K562 (cell line): ENCODE results near the gene NISCH. TPM values are rescaled to one million over a fixed set of nuclear protein-coding genes. Genes with fewer than 3 reads are reported as not detected.

Experiments
- ATAC-seq: fragments of 200-7000 bp; cut with Tn5 transposase; 3 replicates; pipeline ENCODE4 v1.9.1; 2020; ENCODE audit warnings: moderate library complexity
- BruUV-seq: library from RNA; stranded (reverse); fragments of 400-500 nt; replicated peaks from 2 replicates; lab custom pipeline; 2021; lab: Mats Ljungman, UMichigan
- CTCF ChIA-PET: fragments of 300-600 bp; formaldehyde crosslinking; extraction: SDS; loops from one replicate; lab custom pipeline; 2021; ENCODE audit warnings: low intra/inter-chr PET ratio; lab: Yijun Ruan, JAX
- POLR2A ChIA-PET: fragments of 300-600, 350-650 bp; sonication (Branson Sonifier 250); formaldehyde crosslinking; extraction: SDS; loops from one replicate; lab custom pipeline; 2021; ENCODE audit warnings: antibody characterized with exemption, inconsistent platforms; lab: Yijun Ruan, JAX
- DNase-seq, 4 experiments: peaks; one replicate each; pipeline versions ENCODE4 v3.0.0 to v3.0.0-alpha.2; 2011 to 2018; ENCODE audit warnings: low spot score in 3 of 4, mixed read lengths in 3 of 4; ENCODE audit errors: extremely low read depth in 1 of 4
- FAIRE-seq: peaks from 2 replicates; lab custom pipeline; 2011; peaks lifted over from hg19 to GRCh38; lab: Jason Lieb, UNC
- H2AFZ ChIP-seq: 2 replicates; pipeline ENCODE4 v1.6.0; 2011; ENCODE audit warnings: low read depth, low read length, control low read depth, inconsistent platforms
- H3K27ac ChIP-seq: fragments of 200-600 bp; 3 replicates; pipeline ENCODE4 v1.8.0; 2011; ENCODE audit warnings: low read depth, mild to moderate bottlenecking, control low read depth, inconsistent platforms, low read length, moderate library complexity, mixed read lengths; ENCODE audit errors: extremely low read depth
- H3K27me3 ChIP-seq, 2 experiments: fragments of 300-600 bp in 1 of 2; 2 replicates in 1 of 2; 3 replicates in 1 of 2; pipeline versions ENCODE4 v1.6.0 to v1.8.0; 2011; ENCODE audit warnings: inconsistent platforms in 2 of 2, low read length in 2 of 2, mild to moderate bottlenecking in 1 of 2, mixed read lengths in 1 of 2, moderate library complexity in 1 of 2; ENCODE audit not compliant: control insufficient read depth in 2 of 2, insufficient read depth in 2 of 2
- H3K36me3 ChIP-seq: fragments of 300-600 bp; 3 replicates; pipeline ENCODE4 v1.8.0; 2011; ENCODE audit warnings: mild to moderate bottlenecking, low read length, inconsistent platforms; ENCODE audit not compliant: control insufficient read depth, insufficient read depth
- H3K4me1 ChIP-seq, 2 experiments: fragments of 200-600 bp in 1 of 2; replicated peaks in 1 of 2; 2 replicates in 1 of 2; 3 replicates in 1 of 2; pipeline versions ENCODE4 v1.5.1 to v1.8.0; 2011; ENCODE audit warnings: inconsistent platforms in 2 of 2, low read length in 2 of 2, mild to moderate bottlenecking in 1 of 2, mixed read lengths in 1 of 2, moderate library complexity in 1 of 2; ENCODE audit not compliant: control insufficient read depth in 2 of 2, insufficient read depth in 2 of 2
- H3K4me2 ChIP-seq: 2 replicates; pipeline ENCODE4 v1.6.1; 2011; ENCODE audit warnings: low read length, control low read depth, inconsistent platforms, mixed read lengths; ENCODE audit not compliant: insufficient read depth
- H3K4me3 ChIP-seq: fragments of 200-600 bp; sonication (generic), shearing (Covaris generic); 2 replicates; pipeline ENCODE4 v1.5.1; 2016; ENCODE audit warnings: control low read depth, inconsistent platforms
- H3K79me2 ChIP-seq: fragments of 200-600 bp; 3 replicates; pipeline ENCODE4 v1.8.0; 2011; ENCODE audit warnings: low read length, inconsistent platforms; ENCODE audit not compliant: control insufficient read depth, insufficient read depth
- H3K9ac ChIP-seq, 2 experiments: 2 replicates each; pipeline versions ENCODE4 v1.6.0 to v1.6.1; 2011; ENCODE audit warnings: low read depth in 2 of 2, low read length in 2 of 2, control low read depth in 1 of 2, inconsistent platforms in 1 of 2, mild to moderate bottlenecking in 1 of 2, mixed read lengths in 1 of 2; ENCODE audit not compliant: insufficient read depth in 1 of 2
- H3K9me1 ChIP-seq: one replicate; pipeline ENCODE4 v1.6.0; 2011; ENCODE audit warnings: inconsistent platforms, mild to moderate bottlenecking, low read length, moderate library complexity; ENCODE audit not compliant: control insufficient read depth, insufficient read depth
- H3K9me3 ChIP-seq: replicated peaks from 2 replicates; pipeline ENCODE4 v1.5.1; 2011; ENCODE audit warnings: low read depth, low read length, inconsistent platforms; ENCODE audit not compliant: control insufficient read depth, insufficient read depth
- H4K20me1 ChIP-seq: replicated peaks from 2 replicates; pipeline ENCODE4 v1.6.1; 2011; ENCODE audit warnings: low read length, inconsistent platforms, mixed read lengths; ENCODE audit not compliant: control insufficient read depth, insufficient read depth
- COPS2 ChIP-seq: fragments of 450-650 bp; conservative IDR thresholded peaks from 2 replicates; pipeline ENCODE4 v1.6.1; 2016; ENCODE audit warnings: mild to moderate bottlenecking, moderate library complexity
- ESRRA ChIP-seq: fragments of 450-650 bp; IDR thresholded peaks from 2 replicates; pipeline ENCODE4 v1.6.1; 2014; ENCODE audit warnings: low read depth, mild to moderate bottlenecking, moderate library complexity, borderline replicate concordance
- EZH2 ChIP-seq: IDR thresholded peaks from 2 replicates; pipeline ENCODE4 v1.6.1; 2012; ENCODE audit warnings: low read depth, mild to moderate bottlenecking, inconsistent platforms, low read length, borderline replicate concordance
- JUND ChIP-seq, 2 experiments: IDR thresholded peaks; 2 replicates in 1 of 2; 3 replicates in 1 of 2; pipeline ENCODE4 v1.6.1; 2011; ENCODE audit warnings: borderline replicate concordance in 2 of 2, low read depth in 2 of 2, low read length in 2 of 2, improper control_type of control experiment in 1 of 2, missing biosample characterization in 1 of 2, missing genetic modification characterization in 1 of 2, missing genetic modification reagents in 1 of 2
- MTA1 ChIP-seq: fragments of 450-650 bp; IDR thresholded peaks from 2 replicates; pipeline ENCODE4 v1.6.1; 2017; ENCODE audit warnings: borderline replicate concordance
- RBM22 ChIP-seq: fragments of 200-400 bp; formaldehyde crosslinking; IDR thresholded peaks from 2 replicates; pipeline ENCODE4 v1.6.1; 2018; ENCODE audit warnings: low read length, low read depth; ENCODE audit not compliant: poor library complexity, severe bottlenecking
- SAFB ChIP-seq: fragments of 200-400 bp; formaldehyde crosslinking; IDR thresholded peaks from 2 replicates; pipeline ENCODE4 v1.6.1; 2017; ENCODE audit warnings: low read depth, low read length, borderline replicate concordance
- SMAD3 ChIP-seq: fragments of 450-650 bp; formaldehyde crosslinking; conservative IDR thresholded peaks from 2 replicates; pipeline ENCODE4 v1.4.0; 2020; ENCODE audit warnings: mild to moderate bottlenecking
- SP2 ChIP-seq: IDR thresholded peaks from 2 replicates; pipeline ENCODE4 v1.6.1; 2011; ENCODE audit warnings: mild to moderate bottlenecking, low read depth, low read length, moderate library complexity; ENCODE audit not compliant: poor library complexity, severe bottlenecking; ENCODE audit errors: extremely low read depth
- ZNF511 ChIP-seq: sonication (generic); formaldehyde crosslinking; IDR thresholded peaks from 2 replicates; pipeline ENCODE4 v1.8.0; 2022; ENCODE audit warnings: mild to moderate bottlenecking, missing genetic modification reagents
- WGBS: fragments of 100-300 bp; shearing (Covaris generic); methylation state at CpG from one replicate; pipeline ENCODE4 v1.1.6; 2016; ENCODE audit warnings: low coverage, mixed read lengths; ENCODE audit not compliant: insufficient coverage; ENCODE audit errors: missing lambda C conversion rate; 5-methylcytosine and 5-hydroxymethylcytosine counted together
- in situ Hi-C: fragments of 300-500 bp; cut with MboI; formaldehyde crosslinking; loops from 4 replicates; pipeline ENCODE4 v1.15.0; 2018; ENCODE audit warnings: inconsistent platforms, mixed read lengths
- intact Hi-C: fragments of 100-400 bp; cut with micrococcal nuclease; formaldehyde crosslinking; loops from 2 replicates; pipeline ENCODE4 v1.14.2; 2022
- polyA plus RNA-seq, 8 experiments: library from polyadenylated mRNA; depleted of rRNA in 4 of 8; stranded (reverse) in 5 of 8; unstranded in 3 of 8; fragments of >200 nt; fragmentation: Nextera tagmentation in 2 of 8; fragmentation: Illumina TruSeq in 1 of 8; extraction: Ambion mirVana in 2 of 8; extraction: Trizol in 1 of 8; gene quantifications; 2 replicates each; pipeline versions ENCODE4 v1.2.1 to v1.2.3, GENCODE V29; 2011 to 2014; ENCODE audit warnings: inconsistent platforms in 1 of 8, missing spikeins in 1 of 8
- total RNA-seq, 7 experiments: library from RNA; depleted of rRNA in 6 of 7; stranded (reverse); fragments of >200 nt in 6 of 7; fragmentation: Illumina TruSeq in 2 of 7; extraction: Trizol in 2 of 7; gene quantifications; 2 replicates each; pipeline versions ENCODE4 v1.2.1 to v1.2.3, GENCODE V29; 2011 to 2021; ENCODE audit warnings: low replicate concordance in 1 of 7
- TF ChIP-seq, protein P1 (sequence below): fragments of 250-450 bp; sonication (Bioruptor Pico); IDR thresholded peaks from 2 replicates; pipeline ENCODE4 v1.8.0; 2022; ENCODE audit warnings: inconsistent platforms, mild to moderate bottlenecking, moderate library complexity, borderline replicate concordance

The NISCH gene
- total and polyA plus RNA-seq, 9 of the 15 experiments (the other 6 are each of a cell fraction or from before 2014, with no cell fraction given), result 0.44 to 43.5 (median 23.4) TPM

DNA sequence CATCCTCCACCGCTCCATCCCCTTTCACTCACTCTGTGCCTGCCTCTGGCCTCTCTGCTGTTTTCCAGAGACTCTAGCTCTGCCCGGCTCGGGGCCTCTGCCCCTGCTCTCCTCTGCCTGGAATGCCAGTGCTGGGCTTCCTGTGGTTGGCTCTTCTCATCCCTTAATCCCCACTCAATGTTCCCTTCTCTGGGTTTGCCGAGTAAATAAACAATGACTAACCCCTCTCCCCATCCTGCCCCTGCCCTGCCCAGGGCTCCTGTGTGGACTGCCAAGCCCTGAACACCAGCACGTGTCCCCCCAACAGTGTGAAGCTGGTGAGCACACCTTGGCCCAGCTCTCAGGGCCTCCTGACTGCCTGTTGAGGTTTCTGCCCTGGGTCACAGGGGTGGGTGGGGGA, 52.0 kb downstream of the NISCH start:
- no peaks in the 10 kb centered on the region for H3K9me1 ChIP-seq
- no peak for TF ChIP-seq COPS2
- TF ChIP-seq SP2, result no peak
- no peak for TF ChIP-seq EZH2
- TF ChIP-seq ZNF511 (CRISPR knock-in tag), result no peak
- TF ChIP-seq, protein P1, sequence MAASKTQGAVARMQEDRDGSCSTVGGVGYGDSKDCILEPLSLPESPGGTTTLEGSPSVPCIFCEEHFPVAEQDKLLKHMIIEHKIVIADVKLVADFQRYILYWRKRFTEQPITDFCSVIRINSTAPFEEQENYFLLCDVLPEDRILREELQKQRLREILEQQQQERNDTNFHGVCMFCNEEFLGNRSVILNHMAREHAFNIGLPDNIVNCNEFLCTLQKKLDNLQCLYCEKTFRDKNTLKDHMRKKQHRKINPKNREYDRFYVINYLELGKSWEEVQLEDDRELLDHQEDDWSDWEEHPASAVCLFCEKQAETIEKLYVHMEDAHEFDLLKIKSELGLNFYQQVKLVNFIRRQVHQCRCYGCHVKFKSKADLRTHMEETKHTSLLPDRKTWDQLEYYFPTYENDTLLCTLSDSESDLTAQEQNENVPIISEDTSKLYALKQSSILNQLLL (CRISPR knock-in tag), result no peak
- TF ChIP-seq ESRRA, result no peak
- TF ChIP-seq JUND (IDR thresholded peaks at IDR 0.05; ENCODE audit: borderline replicate concordance, low read depth, low read length), result no peak
- TF ChIP-seq JUND (tag; IDR thresholded peaks at IDR 0.05; ENCODE audit: borderline replicate concordance, low read depth, low read length), result no peak
- no peak for TF ChIP-seq RBM22
- TF ChIP-seq SMAD3 (CRISPR knock-in tag), result no peak
- TF ChIP-seq SAFB, result no peak
- TF ChIP-seq MTA1, result no peak
- TF ChIP-seq, all 486 proteins: peak for 0
- Histone ChIP-seq H3K4me2 (no peak overlapping the region), H3K9ac (no peak overlapping the region; a peak in 1 of 4 replicates), H3K36me3 (no peaks in the 10 kb centered on the region), H3K79me2 (no peaks in the 10 kb centered on the region), H2AFZ (no peak overlapping the region), H3K27me3 (peaks cover 0 to 20% of the 10 kb centered on the region in 2 experiments; a peak in 2 of 5 replicates), H3K9me3 (no peaks in the 10 kb centered on the region), H3K4me1 (peaks cover 0 to 36% of the 10 kb centered on the region in 2 experiments; a peak in 2 of 5 replicates), H3K4me3 (no peak overlapping the region), H4K20me1 (no peaks in the 10 kb centered on the region), H3K27ac (no peak overlapping the region)
- DNase-seq, result no peak
- CTCF ChIA-PET, result no interaction called here
- in situ Hi-C loops (no loop called here), intact Hi-C loops (no loop called here)
- 0% methylated on average over 2 of the region's 5 CpGs for WGBS
- POLR2A ChIA-PET, result no interaction called here
- no peak for ATAC-seq
- BruUV-seq, result no TSS peak
- no peak for FAIRE-seq
